GM19468 (cell line): ENCODE data around the gene KCNJ18.
"Not testable (repeated sequence)": the region's sequence is repeated elsewhere in the genome, so short reads cannot be mapped to it uniquely, and the experiment has no call there.

Source experiments
- ATAC-seq: cut with Tn5 transposase; IDR thresholded peaks from one replicate; pipeline ENCODE4 v1.9.1; 2021; ENCODE audit warnings: mild to moderate bottlenecking, moderate library complexity, moderate number of reproducible peaks; ENCODE audit not compliant: unreplicated experiment; ENCODE audit errors: extremely low read depth

The KCNJ18 gene

DNA sequence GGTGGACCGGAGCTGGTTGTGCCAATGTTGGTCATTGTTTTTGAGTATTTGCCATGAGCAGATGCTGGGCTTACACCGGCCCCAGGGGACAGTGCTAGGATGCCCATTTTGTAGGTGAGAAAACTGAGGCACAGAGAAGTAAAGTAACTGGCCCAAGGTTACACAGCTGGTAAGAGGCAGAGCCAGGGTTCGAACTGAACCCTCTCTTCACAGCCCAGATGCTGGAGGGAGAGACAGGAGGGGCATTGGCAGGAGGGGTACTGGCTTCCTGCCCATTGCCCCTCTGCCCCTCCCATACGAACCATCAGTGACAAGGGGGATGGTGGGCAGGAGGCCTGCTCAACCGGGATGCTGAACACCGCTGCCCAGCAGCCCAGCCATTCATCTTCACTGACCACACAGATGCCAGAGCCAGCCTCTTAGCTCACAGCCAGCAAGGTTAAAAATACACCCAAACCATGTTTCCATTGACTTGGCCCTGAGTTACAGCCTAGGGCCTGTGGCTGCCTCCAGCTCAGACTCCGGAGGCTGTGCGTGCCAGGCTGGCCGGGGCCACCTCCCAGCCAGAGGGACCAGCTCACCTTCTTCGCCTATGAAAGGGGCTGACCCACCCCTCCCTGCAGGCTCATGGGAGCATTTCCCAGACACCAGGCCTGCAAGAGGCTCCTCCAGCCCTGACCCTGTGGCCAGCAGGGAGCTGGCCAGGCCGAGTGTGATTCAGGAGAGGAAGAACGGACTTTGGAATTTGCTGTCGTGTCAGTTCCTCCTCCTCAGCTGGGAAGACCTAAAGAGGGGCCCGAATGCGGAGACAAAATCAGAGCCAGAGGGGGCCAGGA, 57.6 kb downstream of the KCNJ18 start:
- ATAC-seq: not testable (repeated sequence)

GRCh38 chr17:21751111-21751510, 58.8 kb downstream of the KCNJ18 start:
- ATAC-seq: not testable (repeated sequence)
